Brain microvascular endothelial cell (primary cell): ENCODE measurements around the gene CCM2.
A peak's percentile ranks its signal among the peaks of the same experiment; 100 is the strongest.

Source experiments
- DNase-seq: peaks from one replicate; pipeline ENCODE4 v3.0.0-alpha.2; 2020
- H3K27ac ChIP-seq: fragments of 250-450 bp; sonication (Bioruptor Pico); 2 replicates; pipeline ENCODE4 v1.5.1; 2020; ENCODE audit warnings: mild to moderate bottlenecking, moderate library complexity
- H3K27me3 ChIP-seq: fragments of 250-450 bp; sonication (Bioruptor Pico); replicated peaks from 2 replicates; pipeline ENCODE4 v1.5.1; 2020; ENCODE audit warnings: mild to moderate bottlenecking
- H3K36me3 ChIP-seq: fragments of 250-450 bp; sonication (Bioruptor Pico); replicated peaks from 2 replicates; pipeline ENCODE4 v1.5.1; 2020; ENCODE audit warnings: mild to moderate bottlenecking
- H3K4me3 ChIP-seq: 2 replicates; pipeline ENCODE4 v1.5.1; 2011; ENCODE audit warnings: low read depth, mild to moderate bottlenecking, control low read depth, low read length, moderate library complexity
- in situ Hi-C: cut with HindIII; loops from 2 replicates; pipeline ENCODE4 v1.10.0; 2017; ENCODE audit warnings: low sequenced_read_pairs, low pct_ligation_motif_present
- TF ChIP-seq, protein P1 (sequence below): IDR thresholded peaks from 2 replicates; pipeline ENCODE4 v1.5.1; 2011; ENCODE audit warnings: low read depth, mild to moderate bottlenecking, moderate library complexity, low read length, control low read depth, inconsistent platforms; ENCODE audit errors: missing control alignments

Gene CCM2

DNA sequence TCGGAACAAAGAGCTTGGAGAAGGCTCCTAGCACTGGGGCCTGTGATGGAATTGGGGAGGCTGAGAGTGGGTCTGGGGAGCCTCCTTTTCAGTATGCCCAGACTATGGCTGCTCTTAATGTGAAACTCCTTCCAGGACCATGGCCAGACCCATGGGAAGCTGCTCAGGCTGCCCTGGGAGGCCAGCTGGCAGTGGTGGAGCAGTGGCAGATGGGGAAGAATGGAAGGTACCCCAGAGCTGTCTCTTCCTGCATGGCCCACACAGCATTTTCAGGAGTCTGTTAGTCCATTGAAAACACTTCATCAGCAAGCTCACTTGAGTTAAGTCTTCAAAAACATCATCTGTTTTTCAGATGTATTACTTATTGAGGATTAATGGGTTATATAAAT lies 70.2 kb downstream of the CCM2 start:
- TF ChIP-seq, protein P1, sequence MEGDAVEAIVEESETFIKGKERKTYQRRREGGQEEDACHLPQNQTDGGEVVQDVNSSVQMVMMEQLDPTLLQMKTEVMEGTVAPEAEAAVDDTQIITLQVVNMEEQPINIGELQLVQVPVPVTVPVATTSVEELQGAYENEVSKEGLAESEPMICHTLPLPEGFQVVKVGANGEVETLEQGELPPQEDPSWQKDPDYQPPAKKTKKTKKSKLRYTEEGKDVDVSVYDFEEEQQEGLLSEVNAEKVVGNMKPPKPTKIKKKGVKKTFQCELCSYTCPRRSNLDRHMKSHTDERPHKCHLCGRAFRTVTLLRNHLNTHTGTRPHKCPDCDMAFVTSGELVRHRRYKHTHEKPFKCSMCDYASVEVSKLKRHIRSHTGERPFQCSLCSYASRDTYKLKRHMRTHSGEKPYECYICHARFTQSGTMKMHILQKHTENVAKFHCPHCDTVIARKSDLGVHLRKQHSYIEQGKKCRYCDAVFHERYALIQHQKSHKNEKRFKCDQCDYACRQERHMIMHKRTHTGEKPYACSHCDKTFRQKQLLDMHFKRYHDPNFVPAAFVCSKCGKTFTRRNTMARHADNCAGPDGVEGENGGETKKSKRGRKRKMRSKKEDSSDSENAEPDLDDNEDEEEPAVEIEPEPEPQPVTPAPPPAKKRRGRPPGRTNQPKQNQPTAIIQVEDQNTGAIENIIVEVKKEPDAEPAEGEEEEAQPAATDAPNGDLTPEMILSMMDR, result no peak
- H3K27me3 ChIP-seq, result no peaks in the 10 kb centered on the region
- H3K27ac ChIP-seq, result no peak overlapping the region
- no peak overlapping the region for H3K4me3 ChIP-seq
- H3K36me3 ChIP-seq, result peaks cover 27% of the 10 kb centered on the region
- in situ Hi-C loops, result no loop called here
- DNase-seq, result no peak

DNA sequence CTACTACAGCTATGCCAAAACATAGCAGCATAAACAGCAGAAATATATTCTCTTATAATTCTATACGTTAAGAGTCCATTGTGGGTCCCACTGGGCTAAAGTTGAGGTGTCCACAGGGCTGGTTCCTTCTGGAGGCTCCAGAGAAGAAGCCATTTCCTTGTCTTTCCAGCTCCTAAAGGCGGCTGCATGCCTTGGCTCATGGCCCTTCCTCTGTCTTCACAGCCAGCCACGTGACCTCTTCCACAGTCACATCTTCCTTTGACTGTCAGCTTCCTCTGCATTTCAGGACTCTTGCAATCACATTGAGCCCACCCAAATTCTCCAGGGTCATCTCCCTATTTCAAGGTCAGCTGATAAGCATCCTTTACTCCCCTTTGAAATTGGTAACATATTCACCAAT lies 71.5 kb downstream of the CCM2 start:
- Histone ChIP-seq H3K4me3 (no peak overlapping the region), H3K27ac (no peak overlapping the region), H3K27me3 (no peaks in the 10 kb centered on the region), H3K36me3 (peaks cover 32% of the 10 kb centered on the region)
- TF ChIP-seq, protein P1, result no peak
- DNase-seq, result no peak
- in situ Hi-C loops, result no loop called here

DNA sequence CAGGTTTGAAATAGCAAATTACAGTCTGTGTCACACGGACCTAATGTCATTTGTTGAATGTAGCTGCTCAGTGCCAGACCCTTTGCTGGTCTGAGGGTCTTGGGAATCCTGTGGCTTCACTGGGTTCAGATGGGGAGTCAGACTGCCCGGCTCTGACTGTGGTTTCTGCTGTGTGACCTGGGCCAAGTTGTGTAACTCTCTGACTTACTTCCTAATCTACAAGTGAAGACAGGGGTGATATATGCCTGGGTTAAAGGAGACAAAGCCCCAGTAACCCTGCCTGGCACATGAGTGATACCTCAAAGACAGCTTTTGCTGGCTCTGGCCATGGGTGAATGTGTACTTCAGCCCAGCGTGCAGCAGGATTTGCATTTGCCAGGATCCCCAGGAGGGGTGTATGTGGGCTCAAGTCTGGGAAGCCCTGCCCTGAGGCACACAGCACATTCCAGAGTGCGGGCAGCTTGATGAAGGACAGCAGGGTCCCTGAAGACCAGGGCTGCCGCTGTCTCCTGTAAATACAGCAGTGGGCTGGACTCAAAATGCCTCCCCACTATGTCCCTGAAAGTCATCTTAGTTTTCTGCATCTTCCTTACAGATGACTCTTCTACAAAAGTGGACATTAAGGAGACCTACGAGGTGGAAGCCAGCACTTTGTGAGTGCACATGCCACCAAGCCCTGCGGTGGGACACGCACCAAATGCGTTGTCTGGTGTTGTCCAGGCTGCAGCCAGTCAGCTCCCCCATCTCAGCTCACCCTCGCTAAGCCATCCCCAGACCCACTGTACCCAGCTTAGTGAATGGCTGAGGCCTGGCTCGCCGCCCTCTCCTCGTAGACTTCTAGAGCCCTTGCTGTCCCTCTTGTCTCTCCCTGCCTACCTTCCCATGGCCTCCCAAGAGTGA lies 72.4 kb downstream of the CCM2 start:
- peaks cover 37% of the 10 kb centered on the region for H3K36me3 ChIP-seq
- TF ChIP-seq, protein P1, result no peak
- DNase-seq, result no peak
- no peak overlapping the region for H3K27ac ChIP-seq
- in situ Hi-C loops, result no loop called here
- H3K27me3 ChIP-seq, result no peaks in the 10 kb centered on the region
- H3K4me3 ChIP-seq, result no peak overlapping the region

DNA sequence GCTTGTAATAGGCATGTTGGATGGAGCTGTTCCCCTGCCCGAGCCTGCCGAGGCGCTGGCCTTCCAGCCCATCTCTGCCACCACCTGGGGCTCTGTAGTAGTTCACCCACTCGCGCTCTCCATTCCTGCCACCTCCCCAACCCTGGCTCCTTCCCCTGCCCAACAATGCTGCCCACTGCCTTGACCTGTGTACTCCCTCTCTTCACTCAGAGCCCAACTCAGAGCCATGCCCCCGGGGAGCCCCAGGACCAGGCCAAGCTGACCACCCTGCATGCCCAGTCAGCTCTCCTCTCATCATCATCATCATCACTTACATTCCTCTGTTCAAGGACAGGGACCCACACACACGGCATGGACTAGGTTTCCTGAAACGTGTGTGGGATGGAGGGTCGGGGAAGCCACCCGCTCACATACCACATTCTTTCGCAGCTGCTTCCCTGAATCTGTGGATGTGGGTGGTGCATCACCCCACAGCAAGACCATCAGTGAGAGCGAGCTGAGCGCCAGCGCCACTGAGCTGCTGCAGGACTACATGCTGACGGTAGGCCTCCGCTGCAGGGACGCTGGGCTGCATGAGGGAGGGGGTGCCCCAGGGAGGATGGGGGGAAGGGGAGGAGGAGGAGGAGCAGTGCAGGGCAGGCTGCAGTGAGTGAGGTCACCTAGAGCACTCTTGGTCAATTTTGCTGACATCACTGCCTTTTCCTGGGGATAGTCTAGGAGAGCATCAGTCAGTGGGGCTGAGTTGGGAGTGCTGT lies 73.2 kb downstream of the CCM2 start:
- Histone ChIP-seq H3K4me3 (no peak overlapping the region), H3K27ac (no peak overlapping the region), H3K27me3 (no peaks in the 10 kb centered on the region), H3K36me3 (peaks cover 42% of the 10 kb centered on the region)
- no peak for DNase-seq
- TF ChIP-seq, protein P1, result peak; percentile 27
- in situ Hi-C loops, result no loop called here

DNA sequence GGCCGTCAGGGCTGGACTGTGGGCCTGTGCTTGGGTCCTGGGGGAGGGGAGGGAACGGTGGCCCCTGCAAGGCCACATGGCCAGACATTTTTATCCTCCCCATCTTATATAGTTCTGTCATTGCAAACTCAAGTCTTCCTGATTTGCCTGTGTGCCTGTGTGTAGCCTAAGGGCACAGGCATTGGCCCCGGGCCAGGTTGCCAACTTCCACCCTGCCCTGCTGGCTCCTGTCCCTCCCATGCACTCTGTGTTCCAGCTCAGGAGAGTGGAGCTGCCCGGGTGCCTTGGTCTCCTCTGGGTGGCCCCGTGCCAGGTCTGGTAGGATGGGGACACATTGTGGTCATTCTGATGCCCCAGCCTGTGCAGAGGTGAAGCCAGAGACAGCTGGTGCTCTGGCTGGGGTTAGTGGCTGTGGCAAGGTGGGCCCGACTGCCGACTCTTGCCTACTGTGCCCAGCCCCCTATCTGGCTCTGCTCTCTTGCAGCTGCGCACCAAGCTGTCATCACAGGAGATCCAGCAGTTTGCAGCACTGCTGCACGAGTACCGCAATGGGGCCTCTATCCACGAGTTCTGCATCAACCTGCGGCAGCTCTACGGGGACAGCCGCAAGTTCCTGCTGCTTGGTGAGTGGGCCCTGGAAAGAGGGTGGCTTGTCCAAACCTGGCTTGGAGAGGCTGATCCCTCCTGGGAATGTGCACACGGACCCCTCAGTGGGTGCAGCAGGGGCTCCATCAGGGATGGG lies 74.0 kb downstream of the CCM2 start:
- Histone ChIP-seq H3K27me3 (no peaks in the 10 kb centered on the region), H3K4me3 (no peak overlapping the region), H3K36me3 (peaks cover 42% of the 10 kb centered on the region), H3K27ac (no peak overlapping the region)
- TF ChIP-seq, protein P1, result no peak
- no peak for DNase-seq
- in situ Hi-C loops, result no loop called here
